GM12801 (cell line): Measurements from ENCODE around the gene RBBP6.

Source experiments
- TF ChIP-seq, protein P1 (sequence below): IDR thresholded peaks from one replicate; pipeline ENCODE4 v1.5.1; 2011; ENCODE audit warnings: control low read depth; ENCODE audit not compliant: insufficient read length; ENCODE audit errors: extremely low read depth

The RBBP6 gene

GRCh38 chr16:24524855-24525677 is 14.3 kb upstream of the RBBP6 start:
- TF ChIP-seq, protein P1, sequence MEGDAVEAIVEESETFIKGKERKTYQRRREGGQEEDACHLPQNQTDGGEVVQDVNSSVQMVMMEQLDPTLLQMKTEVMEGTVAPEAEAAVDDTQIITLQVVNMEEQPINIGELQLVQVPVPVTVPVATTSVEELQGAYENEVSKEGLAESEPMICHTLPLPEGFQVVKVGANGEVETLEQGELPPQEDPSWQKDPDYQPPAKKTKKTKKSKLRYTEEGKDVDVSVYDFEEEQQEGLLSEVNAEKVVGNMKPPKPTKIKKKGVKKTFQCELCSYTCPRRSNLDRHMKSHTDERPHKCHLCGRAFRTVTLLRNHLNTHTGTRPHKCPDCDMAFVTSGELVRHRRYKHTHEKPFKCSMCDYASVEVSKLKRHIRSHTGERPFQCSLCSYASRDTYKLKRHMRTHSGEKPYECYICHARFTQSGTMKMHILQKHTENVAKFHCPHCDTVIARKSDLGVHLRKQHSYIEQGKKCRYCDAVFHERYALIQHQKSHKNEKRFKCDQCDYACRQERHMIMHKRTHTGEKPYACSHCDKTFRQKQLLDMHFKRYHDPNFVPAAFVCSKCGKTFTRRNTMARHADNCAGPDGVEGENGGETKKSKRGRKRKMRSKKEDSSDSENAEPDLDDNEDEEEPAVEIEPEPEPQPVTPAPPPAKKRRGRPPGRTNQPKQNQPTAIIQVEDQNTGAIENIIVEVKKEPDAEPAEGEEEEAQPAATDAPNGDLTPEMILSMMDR: no peak

- TF ChIP-seq, protein P1: no peak
These were observed 13.3 kb upstream of the RBBP6 start for GRCh38 chr16:24525970-24526559.

GRCh38 chr16:24526701-24527495 is 12.5 kb upstream of the RBBP6 start:
- TF ChIP-seq, protein P1: no peak

DNA sequence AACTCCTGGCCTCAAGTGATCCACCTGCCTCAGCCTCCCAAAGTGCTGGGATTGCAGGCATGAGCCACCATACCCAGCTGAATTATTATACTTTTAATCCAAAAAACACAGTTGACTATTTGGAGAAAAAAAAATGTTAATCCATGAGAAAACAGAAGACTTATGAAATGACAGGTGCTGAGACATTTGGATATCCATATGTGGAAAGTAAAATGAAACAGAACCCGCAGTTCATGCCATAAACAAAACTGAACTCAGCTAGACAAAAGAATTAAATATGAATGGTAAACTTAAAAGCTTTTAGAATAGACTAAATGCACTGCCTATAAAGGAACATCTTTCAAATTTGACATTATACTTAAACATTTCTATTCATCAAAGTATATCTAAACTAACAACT is 8.2 kb upstream of the RBBP6 start:
- TF ChIP-seq, protein P1: no peak

DNA sequence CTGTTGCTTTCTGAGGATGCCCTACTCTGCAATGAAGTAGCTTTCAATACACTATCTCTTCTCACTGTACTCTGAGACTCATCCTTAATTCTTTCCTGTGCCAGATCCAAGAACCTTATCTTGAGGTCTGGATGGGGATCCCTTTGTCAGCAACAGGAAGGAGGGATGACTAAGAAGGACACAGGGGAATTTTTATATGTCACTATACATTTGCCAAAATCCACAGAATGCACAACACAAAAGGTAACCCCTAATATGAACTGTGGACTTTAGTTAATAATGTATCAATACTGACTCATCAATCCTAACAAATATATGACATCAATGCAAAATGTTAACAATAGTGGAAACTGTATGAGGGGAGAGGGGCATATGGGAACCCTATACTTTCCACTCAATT is 4.7 kb upstream of the RBBP6 start:
- TF ChIP-seq, protein P1: no peak

DNA sequence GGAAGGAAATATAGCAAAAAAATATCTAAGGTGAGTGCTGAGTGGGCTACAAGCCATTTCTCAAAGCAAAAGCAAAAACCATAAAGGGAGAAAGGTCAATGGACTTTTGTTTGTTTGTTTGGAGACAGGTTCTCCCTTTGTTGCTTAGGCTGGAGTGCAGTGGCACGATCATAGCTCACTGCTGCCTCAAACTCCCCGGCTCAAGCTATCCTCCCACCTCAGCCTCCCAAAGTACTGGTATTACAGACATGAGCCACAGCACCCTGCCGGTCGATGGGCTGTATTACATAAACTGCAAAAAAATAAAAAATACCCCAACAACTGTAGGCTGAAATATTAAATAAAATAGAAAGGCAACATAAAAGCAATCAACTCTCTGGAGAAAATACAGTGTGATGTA is 3.5 kb upstream of the RBBP6 start:
- TF ChIP-seq, protein P1: no peak

DNA sequence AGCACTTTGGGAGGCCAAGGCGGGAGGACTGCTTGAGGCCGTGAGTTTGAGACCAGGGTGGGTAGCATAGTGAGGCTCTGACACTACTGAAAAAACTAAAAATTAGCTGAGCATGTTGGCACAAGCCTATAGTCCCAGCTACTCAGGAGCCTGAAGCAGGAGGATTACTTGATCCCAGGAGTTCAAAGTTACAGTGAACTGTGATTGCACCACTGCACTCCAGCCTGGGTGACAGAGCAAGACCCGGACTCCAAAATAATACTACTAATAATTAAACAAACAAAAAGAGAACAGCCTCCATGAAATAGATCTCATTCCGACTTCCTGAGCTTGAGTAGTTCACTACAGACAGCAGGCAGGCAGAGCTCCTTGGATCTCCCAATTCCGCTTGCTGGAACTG is 2.7 kb upstream of the RBBP6 start:
- TF ChIP-seq, protein P1: no peak
